Measurements from ENCODE around the gene CLK2.
"Not testable (repeated sequence)": the region's sequence is repeated elsewhere in the genome, so short reads cannot be mapped to it uniquely, and the experiment has no call there.

Gene CLK2

DNA sequence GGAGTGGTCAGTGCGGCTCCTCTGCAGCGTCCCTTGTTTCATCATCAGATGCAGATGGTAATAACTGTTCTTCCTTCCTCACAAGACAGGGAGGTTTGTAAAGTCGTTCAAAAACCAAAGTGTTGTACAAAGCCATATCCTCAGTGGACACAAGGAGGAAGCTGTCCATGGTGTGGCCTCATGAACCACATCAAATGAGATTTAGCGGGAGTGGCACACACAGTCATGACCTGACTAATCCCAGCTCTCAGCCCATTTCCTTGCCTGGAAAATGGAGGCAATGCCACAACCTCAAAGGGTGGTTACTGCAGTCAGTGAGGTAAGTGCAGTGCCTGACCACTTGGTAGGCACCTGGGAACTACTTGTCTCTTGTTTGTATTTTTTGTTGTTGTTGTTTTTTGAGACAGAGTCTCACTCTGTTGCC is 31.5 kb downstream of the CLK2 start:
- no peak for DNase-seq (ENCODE audit: low read depth)

DNA sequence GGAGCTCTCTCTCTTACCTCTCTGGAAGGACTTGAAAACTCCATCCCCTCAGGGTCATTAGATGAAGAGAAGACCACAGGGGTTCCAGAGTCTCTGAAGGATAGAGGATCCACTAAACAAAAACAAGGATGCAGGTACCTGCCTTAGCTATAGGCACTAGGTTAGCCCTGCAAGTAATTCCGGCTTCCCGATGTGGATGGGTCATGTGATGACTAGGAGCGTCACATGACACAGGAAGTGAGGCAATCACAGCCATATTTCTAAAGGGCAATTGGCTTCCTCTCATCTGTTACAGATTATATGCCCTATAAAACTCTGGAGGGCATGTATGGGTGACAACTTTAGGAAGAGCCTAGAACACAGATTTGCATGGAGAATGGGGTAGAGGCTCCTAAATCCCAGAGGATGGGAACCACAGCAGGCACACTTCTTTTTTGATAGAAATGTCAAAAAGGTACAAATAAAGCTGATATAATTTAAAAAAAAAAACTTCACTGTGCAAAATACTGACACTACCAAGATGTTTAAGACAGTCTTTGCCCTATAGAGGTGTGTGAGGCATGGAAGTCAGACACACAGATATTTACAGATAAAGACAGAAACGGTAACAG is 32.1 kb downstream of the CLK2 start:
- DNase-seq (ENCODE audit: low read depth): no peak

DNA sequence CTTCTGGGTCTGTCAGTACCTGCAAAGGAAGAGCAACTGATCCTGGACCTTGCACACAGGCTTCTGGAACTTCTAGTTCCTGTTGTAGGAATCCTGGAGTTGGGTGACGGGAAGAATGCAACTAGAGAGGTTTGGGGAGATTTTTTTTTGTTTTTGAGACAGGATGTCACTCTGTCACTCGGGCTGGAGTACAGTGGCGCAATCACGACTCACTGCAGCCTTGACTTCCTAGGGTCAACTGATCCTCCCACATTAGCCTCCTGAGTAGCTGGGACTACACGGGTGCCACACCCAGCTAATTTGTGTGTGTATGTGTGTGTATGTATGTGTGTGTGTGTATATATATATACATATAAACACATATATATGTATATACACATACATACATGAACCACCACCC is 36.9 kb downstream of the CLK2 start:
- DNase-seq (ENCODE audit: low read depth): no peak

DNA sequence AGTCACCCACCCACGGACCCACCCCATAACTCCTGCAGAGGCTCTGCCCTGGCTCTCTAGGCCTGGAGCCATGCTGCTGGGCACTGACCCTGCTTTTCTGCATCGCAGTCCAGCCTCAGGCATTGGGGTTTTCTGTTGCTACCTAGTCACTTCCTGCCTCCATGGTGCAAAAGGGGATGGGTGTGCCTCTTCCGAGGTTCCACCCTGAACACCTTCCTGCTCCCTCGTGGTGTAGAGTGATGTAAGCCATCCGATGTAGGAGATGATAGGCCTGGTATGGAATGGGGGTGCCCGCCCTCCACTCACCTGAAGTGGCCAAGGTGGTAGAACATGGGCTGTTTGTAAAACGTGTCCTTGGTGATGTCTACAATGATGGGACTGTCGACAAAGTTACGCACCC is 37.9 kb downstream of the CLK2 start:
- DNase-seq (ENCODE audit: low read depth): not testable (repeated sequence)

DNA sequence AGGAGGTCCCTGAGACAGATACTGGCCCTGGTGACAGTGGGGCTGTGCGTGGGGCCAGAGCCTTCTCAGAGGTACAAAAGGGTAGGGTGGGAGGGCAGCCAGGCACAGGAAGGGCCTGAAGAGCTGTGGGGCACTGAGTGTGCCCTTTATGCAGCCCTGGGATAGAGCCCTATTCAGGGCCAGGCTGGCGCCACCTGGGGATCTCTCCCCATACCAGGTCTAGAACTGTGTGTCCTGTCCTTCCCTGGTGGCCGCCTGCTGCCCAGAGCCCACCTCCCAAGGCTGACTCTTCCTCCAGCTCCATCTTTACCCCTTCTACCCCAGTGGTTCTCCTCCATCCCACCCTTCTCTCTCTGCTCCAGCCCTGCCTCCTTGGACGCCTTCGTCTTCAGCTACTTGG is 39.8 kb downstream of the CLK2 start:
- not testable (repeated sequence) for DNase-seq (ENCODE audit: low read depth)

DNA sequence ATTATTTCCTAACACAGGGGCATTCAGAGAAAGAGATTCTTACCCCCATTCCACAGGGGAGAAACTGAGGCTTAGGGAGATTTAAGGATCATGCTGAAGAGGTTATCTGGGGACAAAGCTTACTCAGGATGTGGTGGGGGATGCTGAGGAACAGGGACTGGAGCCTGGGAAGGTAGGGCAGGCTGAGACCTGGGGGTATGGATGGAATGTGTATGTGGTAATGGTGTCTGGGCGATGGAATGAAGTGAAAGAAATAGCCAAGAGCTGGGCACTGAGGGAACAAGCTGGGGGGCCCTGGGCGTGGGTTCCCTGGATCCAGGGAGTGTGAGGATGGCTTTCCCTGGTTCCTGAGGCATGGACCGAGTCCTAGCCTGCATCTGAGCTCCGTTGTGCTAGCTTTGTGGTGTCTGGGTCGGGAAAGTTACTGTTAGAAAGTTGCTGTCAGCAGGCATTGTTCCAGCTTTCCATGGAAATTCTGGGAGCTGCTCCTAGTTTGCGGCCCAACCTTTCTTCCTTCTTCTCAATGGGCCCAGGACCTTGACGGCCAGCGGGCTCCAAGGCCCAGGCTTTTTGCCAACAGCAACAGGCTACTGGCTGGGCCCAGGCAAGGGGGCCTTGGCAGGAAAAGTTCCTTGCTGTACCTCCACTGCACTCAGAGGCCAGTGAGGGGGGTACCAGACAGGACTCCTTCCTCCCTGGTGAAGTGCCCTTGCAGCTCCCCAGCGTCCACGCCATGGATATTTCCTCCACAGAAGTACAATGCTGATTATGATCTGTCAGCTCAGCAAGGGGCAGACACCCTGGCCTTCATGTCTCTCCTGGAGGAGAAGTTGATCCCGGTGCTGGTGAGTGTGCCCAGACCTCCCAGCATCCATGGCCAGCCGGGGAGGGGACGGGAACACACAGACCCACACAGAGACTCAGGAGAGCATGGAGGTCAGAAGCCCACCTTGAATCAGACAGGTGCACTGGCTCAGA is 41.0 kb downstream of the CLK2 start:
- DNase-seq (ENCODE audit: low read depth): not testable (repeated sequence)

DNA sequence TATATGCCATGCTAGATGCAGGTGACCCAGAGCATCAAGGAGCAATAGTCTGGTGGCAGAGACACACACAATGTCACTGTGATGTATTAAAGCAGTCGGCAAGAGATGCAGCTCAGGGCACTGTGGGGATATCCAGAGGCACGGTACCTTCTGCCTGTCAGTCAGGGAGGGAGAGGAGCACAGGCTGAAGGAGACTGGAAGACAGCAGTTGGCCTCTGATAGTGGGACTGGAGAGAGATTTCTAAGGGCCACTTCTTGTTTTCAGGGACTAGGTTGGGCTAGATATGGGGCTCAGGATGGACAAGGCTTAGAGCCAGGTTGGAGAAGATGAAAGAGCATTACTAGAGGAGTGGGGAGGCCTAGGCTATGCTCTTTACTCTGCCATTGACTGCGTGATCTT is 42.0 kb downstream of the CLK2 start:
- DNase-seq (ENCODE audit: low read depth): not testable (repeated sequence)

DNA sequence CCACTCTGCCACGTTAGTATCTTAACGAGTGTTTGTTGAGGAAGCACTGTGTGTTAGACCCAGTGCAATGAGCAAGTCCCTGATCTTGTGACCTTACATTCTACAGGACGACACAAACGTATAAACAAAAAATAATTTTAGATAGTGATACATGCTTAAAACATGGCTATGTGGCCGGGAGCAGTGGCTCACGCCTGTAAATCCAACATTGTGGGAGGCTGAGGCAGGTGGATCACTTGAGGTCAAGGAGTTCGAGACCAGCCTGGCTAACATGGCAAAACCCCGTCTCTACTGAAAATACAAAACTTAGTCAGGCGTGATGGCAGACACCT is 45.2 kb downstream of the CLK2 start:
- DNase-seq (ENCODE audit: low read depth): no peak

DNA sequence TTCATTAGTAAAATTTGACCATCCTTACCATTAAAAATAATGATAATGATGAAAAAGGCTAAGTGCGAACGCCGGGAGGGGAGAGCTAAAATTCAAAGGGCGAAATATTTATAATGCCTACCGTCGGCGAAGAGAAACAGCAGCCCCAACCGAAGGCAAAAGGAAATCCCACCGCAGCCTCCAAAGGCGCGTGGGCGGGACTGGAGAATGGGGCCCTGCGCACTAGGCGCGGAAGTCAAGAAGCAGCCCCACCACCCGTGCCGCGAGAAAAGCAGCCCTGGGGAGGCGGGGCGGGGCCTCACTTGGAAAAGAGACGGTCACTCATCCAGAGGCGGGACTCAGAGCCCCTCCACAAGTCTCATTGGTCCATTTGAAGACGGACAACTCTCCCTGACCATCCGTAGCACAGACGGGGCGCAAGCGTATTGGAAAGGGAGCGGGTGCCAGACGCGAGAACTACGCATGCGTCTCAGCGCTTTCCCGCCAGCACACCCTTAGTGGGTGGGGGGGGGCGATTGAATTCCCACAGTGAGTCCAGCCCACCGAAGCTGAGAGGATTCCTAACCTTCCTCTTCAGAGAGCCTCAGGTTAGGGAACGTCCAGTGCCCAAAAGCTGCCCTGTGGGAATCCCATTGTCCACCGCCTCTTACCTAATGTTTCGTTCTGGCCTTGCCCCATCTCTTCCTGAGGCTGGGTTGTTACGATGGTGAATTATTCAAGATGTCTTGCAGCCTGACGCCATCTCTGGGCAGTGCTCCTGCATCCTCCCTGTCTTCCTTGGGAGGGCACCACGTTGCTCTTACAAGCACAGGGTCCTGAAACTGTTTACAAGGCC is 45.8 kb downstream of the CLK2 start:
- peak; percentile 96 for DNase-seq (ENCODE audit: low read depth)

DNA sequence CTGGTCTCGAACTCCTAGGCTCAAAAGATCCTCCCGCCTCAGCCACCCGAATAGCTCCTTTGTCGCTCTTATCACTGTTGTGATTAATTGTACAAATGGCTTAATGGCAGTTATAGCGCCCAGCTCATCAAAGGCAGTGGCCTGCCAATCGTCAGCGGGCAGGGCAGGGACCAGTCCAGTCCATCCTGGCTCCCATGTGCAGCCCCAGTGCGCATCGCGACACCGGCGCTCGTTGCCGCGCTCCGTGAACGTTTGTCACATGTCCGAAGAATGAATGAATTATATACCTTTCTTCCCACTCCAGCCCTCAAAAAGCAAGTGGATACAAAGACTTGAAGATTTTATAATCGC is 46.4 kb downstream of the CLK2 start:
- no peak for DNase-seq (ENCODE audit: low read depth)

DNA sequence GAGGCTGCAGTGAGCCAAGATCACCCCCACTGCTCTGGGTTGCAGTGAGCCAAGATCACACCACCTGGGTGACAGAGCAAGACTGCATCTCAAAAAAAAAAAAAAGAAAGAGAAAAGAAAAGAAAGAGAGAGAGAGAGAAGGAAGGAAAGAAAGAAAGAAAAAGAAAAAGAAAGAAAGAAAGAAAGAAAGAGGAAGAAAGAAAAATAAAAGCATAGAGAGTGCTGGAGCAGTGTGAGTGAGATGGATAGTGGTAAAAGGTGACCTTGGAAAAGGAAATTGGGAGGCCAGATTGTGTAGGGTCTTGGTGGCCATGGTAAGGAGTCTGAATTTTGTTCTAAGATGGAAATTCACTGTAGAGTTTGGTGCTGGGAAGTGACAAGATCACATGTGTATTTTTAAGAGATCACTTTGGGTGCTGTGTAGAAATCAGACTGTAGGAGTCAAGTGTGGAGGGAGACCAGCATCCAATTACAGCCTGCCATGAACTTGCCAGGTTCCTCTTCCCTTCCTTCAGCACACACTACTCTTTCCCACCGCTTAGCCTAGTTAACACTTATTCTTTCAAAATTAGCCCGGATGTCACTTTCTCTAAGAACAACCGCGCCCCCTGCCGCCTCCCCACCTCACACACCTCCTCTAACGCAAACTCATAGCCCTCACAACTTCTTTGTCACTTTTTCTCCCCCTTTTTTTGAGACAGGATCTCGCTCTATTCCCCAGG is 47.0 kb downstream of the CLK2 start:
- DNase-seq (ENCODE audit: low read depth): no peak

DNA sequence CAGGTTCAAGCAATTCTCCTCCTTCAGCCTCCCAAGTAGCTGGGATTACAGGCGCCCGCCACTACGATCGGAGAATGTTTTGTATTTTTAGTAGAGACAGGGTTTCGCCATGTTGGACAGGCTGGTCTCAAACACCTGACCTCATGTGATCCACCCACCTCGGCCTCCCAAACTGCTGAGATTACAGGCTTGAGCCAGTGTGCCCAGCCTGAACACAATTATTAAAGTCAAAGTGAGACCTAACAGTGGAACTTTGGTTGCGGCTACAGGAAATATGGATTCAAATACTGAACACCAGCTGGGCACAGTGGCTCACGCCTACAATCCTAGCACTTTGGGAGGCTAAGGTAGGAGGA is 47.9 kb downstream of the CLK2 start:
- not testable (repeated sequence) for DNase-seq (ENCODE audit: low read depth)

DNA sequence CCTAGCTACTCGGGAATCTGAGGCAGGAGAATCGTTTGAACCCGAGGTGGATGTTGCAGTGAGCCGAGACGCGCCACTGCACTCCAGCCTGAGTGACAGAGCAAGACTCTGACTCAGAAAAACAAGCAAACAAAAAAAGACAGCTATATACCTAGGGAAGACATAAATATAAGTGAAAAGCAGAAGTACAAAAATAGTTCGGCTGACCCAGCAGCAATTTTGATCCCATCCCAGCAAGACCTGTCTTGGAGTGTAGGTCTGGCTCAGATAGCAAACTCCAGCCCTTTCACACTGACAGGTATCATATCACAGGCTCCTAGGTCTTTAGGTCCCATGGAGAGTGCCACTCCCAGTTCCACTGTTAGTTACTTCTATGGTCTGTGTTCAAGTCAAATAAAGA is 50.3 kb downstream of the CLK2 start:
- DNase-seq (ENCODE audit: low read depth): no peak

DNA sequence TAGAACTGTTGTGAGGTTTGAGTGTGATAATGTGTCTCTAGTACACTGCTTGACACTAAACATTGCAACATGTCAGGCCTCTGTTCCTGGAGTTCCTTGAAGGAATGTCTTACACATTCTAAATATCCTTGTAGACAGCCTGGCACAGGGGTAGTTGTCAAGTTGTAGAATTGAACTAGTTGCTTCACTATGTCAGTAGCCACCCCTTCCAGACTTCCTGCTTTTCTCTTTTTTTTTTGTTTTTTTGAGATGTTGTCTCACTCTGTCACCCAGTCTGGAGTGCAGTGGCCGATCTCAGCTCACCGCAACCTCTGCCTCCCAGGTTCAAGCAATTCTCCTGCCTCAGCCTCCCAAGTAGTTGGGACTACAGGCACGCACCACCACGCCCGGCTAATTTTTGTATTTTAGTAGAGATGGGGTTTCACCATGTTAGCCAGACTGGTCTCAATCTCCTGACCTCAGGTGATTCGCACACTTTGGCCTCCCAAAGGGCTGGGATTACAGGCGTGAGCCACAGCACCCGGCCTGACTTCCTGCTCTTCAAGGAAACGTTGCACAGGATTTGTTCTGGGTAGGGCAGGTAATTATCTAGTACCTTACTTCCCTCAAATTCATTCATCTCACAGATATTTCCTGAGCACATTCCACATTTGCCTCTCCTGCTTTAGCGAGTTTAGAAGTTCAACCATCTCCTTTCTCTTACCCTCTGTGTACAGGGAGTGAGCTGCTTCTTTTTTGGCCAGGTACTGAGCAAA is 52.9 kb downstream of the CLK2 start:
- DNase-seq (ENCODE audit: low read depth): not testable (repeated sequence)

DNA sequence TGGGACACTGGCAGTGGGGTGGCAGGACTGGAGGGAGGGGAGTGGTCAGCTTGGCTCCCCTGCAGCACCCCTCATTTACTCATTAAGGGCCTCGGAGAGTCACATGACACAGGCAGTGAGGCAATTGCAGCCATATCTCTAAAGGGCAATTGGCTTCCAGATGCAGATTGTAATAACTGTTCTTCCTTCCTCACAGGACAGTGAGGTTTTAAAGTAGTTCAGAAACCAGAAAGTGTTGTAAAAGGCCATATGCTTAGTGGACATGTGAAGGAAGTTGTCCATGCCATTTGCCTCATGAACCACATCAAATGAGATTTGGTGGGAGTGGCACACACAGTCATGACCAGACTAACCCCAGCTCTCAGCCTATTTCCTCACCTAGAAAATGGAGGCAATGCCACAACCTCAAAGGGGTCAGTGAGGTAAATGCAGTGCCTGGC is 53.7 kb downstream of the CLK2 start:
- DNase-seq (ENCODE audit: low read depth): no peak

DNA sequence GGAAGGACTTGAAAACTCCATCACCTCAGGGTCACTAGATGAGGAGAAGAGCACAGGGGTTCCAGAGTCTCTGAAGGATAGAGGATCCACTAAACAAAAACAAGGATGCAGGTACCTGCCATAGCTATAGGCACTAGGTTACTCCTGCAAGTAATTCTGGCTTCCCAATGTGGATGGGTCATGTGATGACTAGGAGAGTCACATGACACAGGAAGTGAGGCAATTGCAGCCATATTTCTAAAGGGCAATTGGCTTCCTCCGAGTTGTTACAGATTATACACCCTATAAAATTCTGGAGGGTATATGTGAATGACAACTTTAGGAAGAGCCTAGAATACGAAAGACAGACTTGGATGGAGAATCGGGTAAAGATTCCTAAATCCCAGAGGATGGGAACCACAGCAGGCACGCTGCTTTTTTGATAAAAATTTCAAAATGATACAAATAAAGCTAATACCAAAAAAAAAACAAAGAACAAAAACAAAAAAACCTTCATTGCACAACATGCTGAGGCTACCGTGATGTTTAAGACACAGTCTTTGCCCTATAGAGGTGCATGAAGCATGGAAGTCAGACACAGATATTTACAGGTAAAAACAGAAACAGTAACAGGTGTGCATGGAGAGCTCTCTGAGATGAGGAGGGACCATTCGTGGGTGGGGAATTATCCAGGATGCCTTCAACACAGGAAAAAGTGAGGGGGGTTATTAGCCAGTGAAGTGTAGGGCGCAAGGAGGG is 54.3 kb downstream of the CLK2 start:
- DNase-seq (ENCODE audit: low read depth): no peak

DNA sequence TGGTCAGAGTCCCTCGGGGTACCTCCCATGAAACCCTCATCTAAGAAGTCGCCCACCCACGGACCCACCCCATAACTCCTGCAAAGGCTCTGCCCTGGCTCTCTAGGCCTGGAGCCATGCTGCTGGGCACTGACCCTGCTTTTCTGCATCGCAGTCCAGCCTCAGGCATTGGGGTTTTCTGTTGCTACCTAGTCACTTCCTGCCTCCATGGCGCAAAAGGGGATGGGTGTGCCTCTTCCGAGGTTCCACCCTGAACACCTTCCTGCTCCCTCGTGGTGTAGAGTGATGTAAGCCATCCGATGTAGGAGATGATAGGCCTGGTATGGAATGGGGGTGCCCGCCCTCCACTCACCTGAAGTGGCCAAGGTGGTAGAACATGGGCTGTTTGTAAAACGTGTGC is 58.6 kb downstream of the CLK2 start:
- DNase-seq (ENCODE audit: low read depth): not testable (repeated sequence)

All from HS-27A (cell line).